Measurements from ENCODE around the gene VEZF1.

DNA sequence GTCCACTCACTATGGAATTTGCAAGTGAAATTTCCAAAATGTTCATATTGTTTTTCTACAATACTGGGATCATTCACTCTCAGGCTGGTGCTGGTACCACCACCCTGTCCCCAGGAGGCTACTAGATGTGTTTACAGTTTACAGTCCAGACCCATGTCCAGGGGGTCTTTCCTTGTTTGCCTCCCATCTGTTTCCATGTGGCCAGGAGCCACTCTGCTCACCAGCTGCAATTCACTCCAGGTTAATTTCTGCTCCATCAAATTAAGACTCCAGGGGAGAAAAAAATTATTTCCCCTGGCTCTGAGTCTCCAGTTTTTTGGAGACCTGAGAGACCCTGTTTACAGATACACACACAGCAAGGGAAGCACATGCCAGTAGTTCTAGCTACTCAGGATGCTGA lies 31.5 kb upstream of the VEZF1 start:
- TF ChIP-seq CTCF (IDR thresholded peaks at IDR 0.05) (no peak), EZH2 (IDR thresholded peaks at IDR 0.05; ENCODE audit: borderline replicate concordance, insufficient read depth, low read depth, low read length, poor library complexity, severe bottlenecking) (no peak)

Measured in B cell (primary cell).